Fibroblast of mammary gland (primary cell): Measurements from ENCODE around the gene SERPINB8.

ENCODE experiments used
- DNase-seq: peaks from one replicate; pipeline ENCODE4 v3.0.0-alpha.2; 2010; ENCODE audit warnings: low read depth
- H3K4me3 ChIP-seq: 2 replicates; pipeline ENCODE4 v1.5.1; 2011; ENCODE audit warnings: low read depth, mild to moderate bottlenecking, low read length, moderate library complexity; ENCODE audit not compliant: control insufficient read depth
- TF ChIP-seq, protein P1 (sequence below): conservative IDR thresholded peaks from 2 replicates; pipeline ENCODE4 v1.5.1; 2011; ENCODE audit warnings: low read depth, low read length, inconsistent platforms; ENCODE audit not compliant: control insufficient read depth, insufficient read depth

Gene SERPINB8

GRCh38 chr18:63965716-63966330 lies 4.1 kb upstream of the SERPINB8 start:
- DNase-seq, result no peak
- TF ChIP-seq, protein P1, sequence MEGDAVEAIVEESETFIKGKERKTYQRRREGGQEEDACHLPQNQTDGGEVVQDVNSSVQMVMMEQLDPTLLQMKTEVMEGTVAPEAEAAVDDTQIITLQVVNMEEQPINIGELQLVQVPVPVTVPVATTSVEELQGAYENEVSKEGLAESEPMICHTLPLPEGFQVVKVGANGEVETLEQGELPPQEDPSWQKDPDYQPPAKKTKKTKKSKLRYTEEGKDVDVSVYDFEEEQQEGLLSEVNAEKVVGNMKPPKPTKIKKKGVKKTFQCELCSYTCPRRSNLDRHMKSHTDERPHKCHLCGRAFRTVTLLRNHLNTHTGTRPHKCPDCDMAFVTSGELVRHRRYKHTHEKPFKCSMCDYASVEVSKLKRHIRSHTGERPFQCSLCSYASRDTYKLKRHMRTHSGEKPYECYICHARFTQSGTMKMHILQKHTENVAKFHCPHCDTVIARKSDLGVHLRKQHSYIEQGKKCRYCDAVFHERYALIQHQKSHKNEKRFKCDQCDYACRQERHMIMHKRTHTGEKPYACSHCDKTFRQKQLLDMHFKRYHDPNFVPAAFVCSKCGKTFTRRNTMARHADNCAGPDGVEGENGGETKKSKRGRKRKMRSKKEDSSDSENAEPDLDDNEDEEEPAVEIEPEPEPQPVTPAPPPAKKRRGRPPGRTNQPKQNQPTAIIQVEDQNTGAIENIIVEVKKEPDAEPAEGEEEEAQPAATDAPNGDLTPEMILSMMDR, result no peak
- H3K4me3 ChIP-seq, result no peak overlapping the region

GRCh38 chr18:63970809-63971205 lies 926 bp downstream of the SERPINB8 start:
- H3K4me3 ChIP-seq, result peak overlapping the region; percentile 81
- no peak for DNase-seq
- TF ChIP-seq, protein P1, result no peak

DNA sequence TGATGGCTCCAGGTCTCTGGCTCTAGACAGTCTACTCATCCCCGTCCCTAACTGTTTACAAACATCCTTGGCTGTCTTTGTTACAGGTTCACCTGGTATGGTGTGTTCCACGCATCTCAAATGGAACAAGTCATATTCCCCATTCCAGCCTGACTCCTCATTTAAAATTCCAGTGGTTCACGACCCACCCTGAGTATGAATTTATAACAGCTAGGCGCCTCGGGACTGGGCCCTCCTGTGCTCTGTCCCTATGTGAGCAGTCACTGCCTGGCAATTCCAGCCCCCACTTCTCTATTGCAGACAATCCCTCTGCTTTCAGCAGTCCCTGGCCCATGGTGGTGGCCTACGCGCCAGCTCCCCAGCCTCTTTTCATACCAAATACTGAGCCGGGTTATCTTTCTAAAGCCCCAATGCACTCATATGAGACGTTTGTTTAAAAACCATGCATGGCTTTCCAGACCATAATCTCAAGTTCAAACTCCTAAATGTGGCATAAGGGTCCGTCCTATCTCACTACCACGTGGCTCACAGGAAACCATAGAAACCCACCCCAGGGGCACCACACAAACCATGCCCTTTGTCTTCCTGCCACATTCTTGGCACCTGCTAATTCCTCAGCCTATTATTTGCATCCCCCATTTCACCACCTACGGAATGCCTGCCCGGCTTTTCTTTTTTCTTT lies 1.6 kb downstream of the SERPINB8 start:
- TF ChIP-seq, protein P1, result no peak
- DNase-seq, result no peak
- H3K4me3 ChIP-seq, result peak overlapping the region; percentile 81

GRCh38 chr18:63972002-63972376 lies 2.1 kb downstream of the SERPINB8 start:
- TF ChIP-seq, protein P1, result no peak
- DNase-seq, result no peak
- no peak overlapping the region for H3K4me3 ChIP-seq

- DNase-seq, result peak; percentile 54
- no peak overlapping the region for H3K4me3 ChIP-seq
- TF ChIP-seq, protein P1, result peak; percentile 38
Observed at GRCh38 chr18:63974991-63975390, 5.1 kb downstream of the SERPINB8 start.

DNA sequence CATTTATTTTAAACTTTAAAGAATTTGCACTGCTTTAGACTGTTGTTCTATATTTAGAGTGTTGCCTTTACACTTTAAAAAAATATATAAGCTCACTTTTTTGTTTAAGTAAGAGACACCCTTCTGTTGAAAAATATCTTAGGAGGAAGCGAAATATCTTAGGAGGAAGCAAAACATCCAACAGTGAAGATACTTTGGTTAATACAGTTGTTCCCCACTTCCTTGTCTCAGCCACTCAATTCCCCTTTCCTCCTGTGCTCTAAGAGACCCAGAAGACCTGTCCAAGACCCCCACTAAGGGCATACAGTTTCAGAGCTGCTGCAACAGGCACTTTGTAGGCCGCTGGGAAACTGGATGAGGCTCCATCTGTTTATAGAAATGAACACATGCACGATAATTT lies 5.7 kb downstream of the SERPINB8 start:
- no peak overlapping the region for H3K4me3 ChIP-seq
- no peak for DNase-seq
- TF ChIP-seq, protein P1, result no peak
